Stomach (tissue), 4 donors: ENCODE measurements around the gene FRMPD2.
"Not testable (repeated sequence)": the region's sequence is repeated elsewhere in the genome, so short reads cannot be mapped to it uniquely, and the experiment has no call there.

Experiments
- EP300 ChIP-seq: sonication (generic); formaldehyde crosslinking; IDR thresholded peaks from one replicate; pipeline ENCODE4 v1.6.1; 2017; ENCODE audit warnings: antibody characterized with exemption
- POLR2A ChIP-seq, 4 donors: fragments of 450-650 bp; IDR thresholded peaks; one replicate each; pipeline ENCODE4 v1.6.1; 2016; ENCODE audit warnings: antibody characterized with exemption in 4 of 4, control low read depth in 2 of 4, mild to moderate bottlenecking in 1 of 4, moderate library complexity in 1 of 4
- POLR2AphosphoS5 ChIP-seq, 3 donors: sonication (generic); formaldehyde crosslinking; IDR thresholded peaks; one replicate each; pipeline ENCODE4 v1.6.1; 2016; ENCODE audit warnings: antibody characterized with exemption in 3 of 3
- TF ChIP-seq, protein P1 (sequence below), 7 experiments: fragments of 450-650 bp in 4 of 7; fragments of 200-600 bp in 3 of 7; sonication (generic) in 3 of 7; IDR thresholded peaks; one replicate each; pipeline ENCODE4 v1.5.1; 2016 to 2019; ENCODE audit warnings: antibody characterized with exemption in 7 of 7, control low read depth in 2 of 7, mild to moderate bottlenecking in 1 of 7

DNA sequence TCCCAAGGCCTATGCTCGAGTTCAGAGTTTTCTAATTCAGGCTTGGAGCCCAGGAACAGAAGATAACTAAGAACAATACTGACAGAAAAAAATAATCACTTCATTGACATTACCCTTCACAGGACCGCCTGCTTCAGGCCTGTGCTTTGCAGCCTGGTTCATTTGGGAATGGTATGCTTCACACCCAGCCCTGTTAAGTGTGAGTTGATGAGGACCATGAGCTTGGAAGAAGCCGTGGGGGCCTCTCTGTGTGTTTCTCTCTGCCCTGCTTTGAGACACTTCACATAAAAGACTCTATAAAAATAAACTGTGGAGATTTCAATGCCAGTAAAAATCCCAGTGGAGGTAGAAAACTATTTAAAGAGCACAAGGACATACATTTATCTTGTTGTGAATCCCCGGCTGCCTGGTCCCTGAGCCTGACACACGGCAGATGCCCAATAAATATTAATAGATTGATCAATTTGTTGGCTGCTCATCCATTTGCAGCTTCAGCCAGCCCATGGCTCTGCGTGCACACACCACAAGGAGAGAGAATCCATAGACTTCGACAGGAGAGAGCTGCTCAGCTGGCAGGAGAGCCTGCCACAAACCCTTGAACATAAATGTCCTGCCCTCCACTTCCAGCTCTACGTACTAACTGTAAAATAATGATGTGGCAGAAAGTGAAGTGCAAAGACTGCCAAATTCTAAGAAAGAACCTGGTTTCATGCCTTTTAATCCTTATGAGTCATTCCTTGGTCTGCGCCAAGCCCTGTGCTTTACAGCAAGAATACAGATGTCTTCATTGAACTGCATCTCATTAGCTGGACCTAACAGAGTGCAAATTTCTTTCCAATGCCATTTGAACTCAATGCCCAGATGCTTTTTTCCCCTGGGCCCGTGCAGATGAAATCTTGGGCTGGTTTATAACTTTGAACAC lies 130.5 kb downstream of the FRMPD2 start:
- not testable (repeated sequence) for TF ChIP-seq POLR2AphosphoS5 (IDR thresholded peaks at IDR 0.05); POLR2A (IDR thresholded peaks at IDR 0.05); EP300
- TF ChIP-seq, protein P1, sequence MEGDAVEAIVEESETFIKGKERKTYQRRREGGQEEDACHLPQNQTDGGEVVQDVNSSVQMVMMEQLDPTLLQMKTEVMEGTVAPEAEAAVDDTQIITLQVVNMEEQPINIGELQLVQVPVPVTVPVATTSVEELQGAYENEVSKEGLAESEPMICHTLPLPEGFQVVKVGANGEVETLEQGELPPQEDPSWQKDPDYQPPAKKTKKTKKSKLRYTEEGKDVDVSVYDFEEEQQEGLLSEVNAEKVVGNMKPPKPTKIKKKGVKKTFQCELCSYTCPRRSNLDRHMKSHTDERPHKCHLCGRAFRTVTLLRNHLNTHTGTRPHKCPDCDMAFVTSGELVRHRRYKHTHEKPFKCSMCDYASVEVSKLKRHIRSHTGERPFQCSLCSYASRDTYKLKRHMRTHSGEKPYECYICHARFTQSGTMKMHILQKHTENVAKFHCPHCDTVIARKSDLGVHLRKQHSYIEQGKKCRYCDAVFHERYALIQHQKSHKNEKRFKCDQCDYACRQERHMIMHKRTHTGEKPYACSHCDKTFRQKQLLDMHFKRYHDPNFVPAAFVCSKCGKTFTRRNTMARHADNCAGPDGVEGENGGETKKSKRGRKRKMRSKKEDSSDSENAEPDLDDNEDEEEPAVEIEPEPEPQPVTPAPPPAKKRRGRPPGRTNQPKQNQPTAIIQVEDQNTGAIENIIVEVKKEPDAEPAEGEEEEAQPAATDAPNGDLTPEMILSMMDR (IDR thresholded peaks at IDR 0.05): not testable (repeated sequence)
